GM12892 (cell line): ENCODE results near the gene CABLES1.

Experiments used
- DNase-seq: peaks from one replicate; pipeline ENCODE4 v3.0.0; 2011; ENCODE audit not compliant: insufficient read length
- FAIRE-seq: peaks from 2 replicates; lab custom pipeline; 2011; peaks lifted over from hg19 to GRCh38; lab: Jason Lieb, UNC
- POLR2A ChIP-seq: IDR thresholded peaks from 2 replicates; pipeline ENCODE4 v1.6.1; 2011; ENCODE audit warnings: low read depth, low read length, control low read depth
- POLR2AphosphoS5 ChIP-seq: IDR thresholded peaks from 2 replicates; pipeline ENCODE4 v1.6.1; 2011; ENCODE audit warnings: low read depth, low read length, control low read depth
- TAF1 ChIP-seq: IDR thresholded peaks from 2 replicates; pipeline ENCODE4 v1.6.1; 2011; ENCODE audit warnings: low read depth, mild to moderate bottlenecking, control low read depth, low read length, borderline replicate concordance

The CABLES1 gene

GRCh38 chr18:23191232-23191631 is 55.9 kb downstream of the CABLES1 start:
- no peak for DNase-seq
- no peak for FAIRE-seq
- no peak for TF ChIP-seq POLR2A
- TF ChIP-seq POLR2AphosphoS5, result no peak
- no peak for TF ChIP-seq TAF1

- TF ChIP-seq TAF1 (no peak), POLR2A (no peak), POLR2AphosphoS5 (no peak)
- no peak for DNase-seq
- no peak for FAIRE-seq
Measured at GRCh38 chr18:23193742-23194141, 58.5 kb downstream of the CABLES1 start.

DNA sequence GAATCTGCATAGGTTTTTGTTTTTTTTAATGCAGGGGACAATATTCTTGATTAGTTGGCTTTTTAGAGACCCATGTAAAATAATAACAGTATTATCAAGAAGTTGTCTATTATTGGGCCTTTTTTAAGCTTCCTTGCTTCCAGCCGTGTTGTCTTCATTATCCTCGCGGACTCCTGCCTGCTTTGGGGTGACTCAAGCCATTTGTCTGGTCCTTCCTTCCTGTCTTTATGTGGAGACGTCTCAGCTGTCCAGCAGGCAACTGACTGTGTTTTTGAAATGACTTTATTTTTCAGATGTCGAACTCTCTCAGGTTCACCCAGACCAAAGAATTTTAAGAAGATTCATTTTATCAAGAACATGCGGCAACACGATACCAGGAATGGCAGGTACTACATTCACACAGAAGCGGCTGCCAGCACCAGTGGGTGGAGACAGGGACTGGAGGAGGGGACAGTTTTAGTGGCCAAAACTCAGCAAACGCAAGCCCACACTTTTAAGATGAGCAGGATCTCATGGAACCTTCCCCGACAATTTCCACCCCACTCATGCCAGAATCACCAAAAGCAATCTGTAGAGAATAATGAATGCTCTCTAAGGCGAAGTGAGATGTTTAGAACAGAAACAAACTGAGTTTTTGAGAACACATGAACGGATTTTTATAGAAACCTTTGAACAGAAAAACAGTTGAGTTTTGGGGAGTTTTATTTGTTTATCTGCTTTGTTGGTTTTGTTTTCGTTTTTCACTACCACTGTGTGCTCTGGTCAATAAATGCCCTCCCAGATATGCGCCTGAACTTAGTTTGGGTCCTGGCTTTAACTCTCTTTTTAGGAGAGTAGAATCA is 59.1 kb downstream of the CABLES1 start:
- FAIRE-seq, result no peak

DNA sequence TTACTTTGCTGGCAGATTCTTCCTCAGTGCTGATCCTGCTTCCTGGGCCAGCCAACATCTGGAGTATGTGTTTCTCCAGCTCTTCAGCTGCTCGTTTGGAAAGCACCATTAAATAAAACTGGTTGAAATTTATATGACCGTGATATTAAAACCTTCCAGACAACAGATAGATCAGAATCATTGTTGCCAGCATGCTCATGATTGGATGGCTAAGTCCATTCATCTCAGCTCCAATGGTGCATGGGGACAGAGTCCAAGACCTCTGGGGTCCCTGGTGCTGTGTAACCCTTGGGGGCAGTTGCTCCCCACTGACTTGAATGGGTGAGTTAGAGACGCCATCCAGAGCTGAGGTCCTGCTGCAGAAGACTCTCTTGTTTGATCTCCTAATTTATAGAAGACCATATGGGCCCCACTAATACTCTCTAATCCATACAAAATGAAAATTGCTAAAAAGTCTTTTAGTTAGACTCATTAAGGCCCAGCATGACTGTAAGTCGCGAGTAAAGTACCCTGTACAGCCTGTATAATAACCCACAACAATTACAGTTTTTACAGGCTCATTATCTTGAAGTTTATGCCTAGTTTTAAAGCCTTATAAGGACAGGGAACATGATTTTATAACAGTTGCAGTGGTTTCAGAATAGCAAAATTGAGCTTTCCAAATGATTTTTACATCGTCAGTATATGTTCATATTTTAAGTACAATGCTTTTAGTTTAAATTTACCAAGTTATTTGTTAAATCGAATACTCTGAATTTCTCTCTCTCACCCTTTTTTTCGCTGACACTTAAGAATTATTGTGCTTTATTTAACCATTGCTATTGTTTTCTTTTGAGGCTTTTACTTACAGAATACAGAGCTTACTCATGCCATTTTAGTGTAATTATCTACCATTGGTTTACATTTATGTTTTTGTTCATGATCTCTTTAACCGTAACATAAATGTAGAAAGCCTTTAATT is 60.0 kb downstream of the CABLES1 start:
- DNase-seq (no peak), FAIRE-seq (no peak)
- TF ChIP-seq TAF1, result no peak
- no peak for TF ChIP-seq POLR2A
- TF ChIP-seq POLR2AphosphoS5, result no peak

More for the DNA sequence above, 59.1 kb downstream of the CABLES1 start:
- no peak for DNase-seq
- TF ChIP-seq POLR2A, result no peak
- no peak for TF ChIP-seq POLR2AphosphoS5
- no peak for TF ChIP-seq TAF1

GRCh38 chr18:23196119-23197007 is 61.1 kb downstream of the CABLES1 start:
- DNase-seq, result no peak
- TF ChIP-seq TAF1, result no peak
- FAIRE-seq, result no peak

DNA sequence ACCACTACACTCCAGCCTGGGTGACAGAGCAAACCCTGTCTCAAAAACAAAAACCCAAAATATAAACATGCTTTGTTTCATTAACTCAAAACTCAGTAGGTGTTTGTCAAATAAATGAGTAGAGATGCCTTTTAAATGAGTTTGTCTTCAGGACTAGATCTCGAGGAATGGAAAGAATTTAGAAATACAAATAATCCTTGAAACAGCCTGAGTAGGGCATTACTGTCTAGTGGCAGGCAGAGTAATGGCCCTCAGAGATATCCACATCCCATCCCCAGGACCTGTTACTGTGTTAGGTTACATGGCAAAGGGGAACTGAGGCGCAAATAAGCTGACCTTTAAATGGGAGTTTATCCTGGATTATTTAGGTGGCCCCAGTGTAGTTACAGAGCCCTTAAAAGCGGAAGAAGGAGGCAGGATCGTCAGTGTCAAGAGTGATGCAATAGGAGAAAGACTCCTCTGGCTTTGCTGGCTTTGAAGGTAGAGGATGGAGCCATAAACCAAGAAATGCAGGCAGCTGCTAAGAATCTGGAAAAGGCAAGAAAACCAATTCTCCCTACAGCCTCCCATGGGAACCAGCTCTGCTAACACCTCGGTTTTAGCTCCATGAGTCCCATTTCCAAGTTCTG is 63.0 kb downstream of the CABLES1 start:
- DNase-seq, result no peak
- no peak for TF ChIP-seq POLR2A
- FAIRE-seq, result no peak

GRCh38 chr18:23200756-23201155 is 65.5 kb downstream of the CABLES1 start:
- FAIRE-seq (no peak), DNase-seq (no peak)
- TF ChIP-seq POLR2A (no peak), POLR2AphosphoS5 (no peak), TAF1 (no peak)

DNA sequence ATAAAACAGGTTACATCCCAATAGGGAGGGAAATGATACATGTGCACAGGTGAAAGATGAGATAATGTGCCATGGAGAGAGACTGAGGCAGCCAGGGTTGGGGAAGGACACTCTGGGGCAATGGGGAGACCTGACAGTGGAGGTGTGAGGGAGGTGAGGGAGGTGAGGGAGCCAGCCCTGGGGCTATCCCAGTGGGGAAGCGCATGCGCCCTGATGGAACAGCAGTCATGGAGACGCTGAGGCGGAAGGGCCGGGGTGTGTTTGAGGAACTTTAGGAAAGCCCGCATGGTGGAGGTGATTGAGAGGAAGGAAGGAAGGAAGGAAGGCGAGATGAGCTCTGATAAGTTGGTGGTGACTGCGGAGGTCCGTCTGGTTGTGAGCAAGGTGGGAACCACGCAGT is 66.5 kb downstream of the CABLES1 start:
- no peak for TF ChIP-seq TAF1
- TF ChIP-seq POLR2AphosphoS5, result no peak
- no peak for TF ChIP-seq POLR2A
- DNase-seq (no peak), FAIRE-seq (no peak)

DNA sequence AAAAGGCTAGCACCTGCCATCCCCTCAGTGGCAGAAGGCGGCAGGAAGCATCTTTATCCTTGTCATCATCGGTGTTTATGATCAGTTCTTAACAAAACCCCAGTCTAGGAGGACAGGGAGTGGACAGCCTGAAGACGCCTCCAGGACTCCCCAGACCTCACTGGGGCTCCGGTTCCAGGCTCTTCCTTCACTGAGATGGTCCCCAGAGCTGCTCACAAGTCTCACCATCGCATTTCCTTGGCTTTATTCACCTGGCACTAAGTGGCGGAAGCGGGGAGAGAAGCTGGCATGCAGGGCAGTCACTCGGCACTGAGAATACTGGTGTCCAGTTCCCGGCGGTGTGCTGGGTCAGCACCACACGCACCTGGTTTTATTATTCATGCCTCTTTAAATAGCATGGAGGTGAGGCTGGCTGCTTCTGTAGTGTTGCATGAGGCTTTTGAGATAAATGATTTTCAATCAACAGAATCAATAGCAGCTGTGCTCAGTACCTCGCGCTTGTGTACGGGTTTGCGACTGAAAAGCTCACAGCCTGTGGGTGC is 68.7 kb downstream of the CABLES1 start:
- DNase-seq (no peak), FAIRE-seq (no peak)
- no peak for TF ChIP-seq POLR2AphosphoS5
- no peak for TF ChIP-seq TAF1
- TF ChIP-seq POLR2A, result no peak

- FAIRE-seq (no peak), DNase-seq (no peak)
- TF ChIP-seq TAF1, result no peak
- no peak for TF ChIP-seq POLR2AphosphoS5
- no peak for TF ChIP-seq POLR2A
Measured at GRCh38 chr18:23204589-23205235, 69.4 kb downstream of the CABLES1 start.
